MCF 10A (cell line): ENCODE measurements around the gene NEURL1. TPM values are rescaled to one million over a fixed set of nuclear protein-coding genes. Genes with fewer than 3 reads are reported as not detected.

Experiments used
- BruUV-seq: library from RNA; stranded (reverse); fragments of 400-500 nt; replicated peaks from 2 replicates; lab custom pipeline; 2021; lab: Mats Ljungman, UMichigan
- CTCF ChIA-PET: fragments of 300-600 bp; sonication (Branson Sonifier 250); formaldehyde crosslinking; extraction: SDS; loops from one replicate; lab custom pipeline; 2021; ENCODE audit warnings: antibody characterized with exemption, inconsistent platforms; lab: Yijun Ruan, JAX
- POLR2A ChIA-PET: fragments of 300-600, 350-650 bp; sonication (Branson Sonifier 250); formaldehyde crosslinking; extraction: SDS; loops from one replicate; lab custom pipeline; 2020; ENCODE audit warnings: antibody characterized with exemption, inconsistent platforms; lab: Yijun Ruan, JAX
- DNase-seq: peaks from one replicate; pipeline ENCODE4 v3.0.0-alpha.2; 2018; ENCODE audit not compliant: unreplicated experiment
- H3K27ac Mint-ChIP-seq: one replicate; pipeline ENCODE4 v1.8.0; 2022; ENCODE audit warnings: mild to moderate bottlenecking, low read depth, mixed read lengths; ENCODE audit not compliant: unreplicated experiment
- H3K27me3 Mint-ChIP-seq: one replicate; pipeline ENCODE4 v1.8.0; 2022; ENCODE audit warnings: mixed read lengths; ENCODE audit not compliant: insufficient read depth, unreplicated experiment
- H3K36me3 Mint-ChIP-seq: one replicate; pipeline ENCODE4 v1.8.0; 2022; ENCODE audit warnings: mild to moderate bottlenecking, moderate library complexity, mixed read lengths; ENCODE audit not compliant: insufficient read depth, unreplicated experiment
- H3K4me1 Mint-ChIP-seq: one replicate; pipeline ENCODE4 v1.8.0; 2022; ENCODE audit warnings: mixed read lengths; ENCODE audit not compliant: insufficient read depth, unreplicated experiment
- H3K4me3 Mint-ChIP-seq: one replicate; pipeline ENCODE4 v1.8.0; 2022; ENCODE audit warnings: mild to moderate bottlenecking, moderate library complexity, mixed read lengths; ENCODE audit not compliant: unreplicated experiment
- H3K9me3 Mint-ChIP-seq: one replicate; pipeline ENCODE4 v1.8.0; 2022; ENCODE audit warnings: mixed read lengths; ENCODE audit not compliant: unreplicated experiment
- CTCF ChIP-seq: fragments of 200-600 bp; IDR thresholded peaks from one replicate; pipeline ENCODE4 v1.8.0; 2022; ENCODE audit warnings: antibody characterized with exemption, mild to moderate bottlenecking; ENCODE audit not compliant: unreplicated experiment
- intact Hi-C: fragments of 100-400 bp; cut with micrococcal nuclease; formaldehyde crosslinking; loops from 2 replicates; pipeline ENCODE4 v1.14.1; 2022
- total RNA-seq: library from RNA; stranded (reverse); gene quantifications from 2 replicates; pipeline ENCODE4 v1.2.3, GENCODE V29; 2022

The NEURL1 gene
- total RNA-seq, 1 experiment from 2014 or later, result not detected

- ChIA-PET POLR2A (interaction anchor here (0.6 kb wide), 1 partner anchor 100 kb away, joined by 3 read pairs; no protein-coding TSS in a partner anchor), CTCF (interaction anchor here (0.6 to 1.8 kb wide), 8 partner anchors 10 to 100 kb away, joined by 3 to 8 read pairs (median 4); no protein-coding TSS in a partner anchor)
- H3K4me3 Mint-ChIP-seq, result no peak overlapping the region
- DNase-seq, result peak; percentile 51
- intact Hi-C loops, result loop anchor here (2.0 to 10.0 kb wide), 2 partner anchors 176 to 262 kb away; partner anchors contain the start of gene SH3PXD2A
- H3K36me3 Mint-ChIP-seq, result no peaks in the 10 kb centered on the region
- H3K4me1 Mint-ChIP-seq, result no peaks in the 10 kb centered on the region
- no peaks in the 10 kb centered on the region for H3K9me3 Mint-ChIP-seq
- BruUV-seq, result no TSS peak
- no peaks in the 10 kb centered on the region for H3K27me3 Mint-ChIP-seq
- H3K27ac Mint-ChIP-seq, result no peak overlapping the region
- peak; percentile 50 for TF ChIP-seq CTCF
These were observed 98.9 kb downstream of the NEURL1 start for GRCh38 chr10:103592186-103593021.

- no TSS peak for BruUV-seq
- Mint-ChIP-seq H3K27ac (no peak overlapping the region), H3K36me3 (no peaks in the 10 kb centered on the region), H3K4me1 (no peaks in the 10 kb centered on the region), H3K9me3 (no peaks in the 10 kb centered on the region), H3K4me3 (no peak overlapping the region), H3K27me3 (no peaks in the 10 kb centered on the region)
- ChIA-PET CTCF (interaction anchor here (0.6 to 1.8 kb wide), 8 partner anchors 10 to 100 kb away, joined by 3 to 8 read pairs (median 4); no protein-coding TSS in a partner anchor), POLR2A (interaction anchor here (0.6 kb wide), 1 partner anchor 101 kb away, joined by 3 read pairs; no protein-coding TSS in a partner anchor)
- DNase-seq, result no peak
- intact Hi-C loops, result loop anchor here (2.0 to 10.0 kb wide), 2 partner anchors 176 to 262 kb away; partner anchors contain the start of gene SH3PXD2A
- no peak for TF ChIP-seq CTCF
These were observed 99.6 kb downstream of the NEURL1 start for GRCh38 chr10:103593022-103593570.

GRCh38 chr10:103595933-103596726, 102.6 kb downstream of the NEURL1 start:
- Mint-ChIP-seq H3K4me1 (peaks cover 6% of the 10 kb centered on the region), H3K4me3 (no peak overlapping the region), H3K9me3 (no peaks in the 10 kb centered on the region), H3K27me3 (no peaks in the 10 kb centered on the region), H3K36me3 (peaks cover 5% of the 10 kb centered on the region), H3K27ac (no peak overlapping the region)
- intact Hi-C loops, result loop anchor here (10.0 kb wide), 1 partner anchor 259 kb away; the partner anchor contains the start of gene SH3PXD2A
- BruUV-seq, result no TSS peak
- no peak for DNase-seq
- ChIA-PET POLR2A (interaction anchor here (0.6 kb wide), 1 partner anchor 291 kb away, joined by 3 read pairs; no protein-coding TSS in a partner anchor), CTCF (interaction anchor here (0.6 to 5.2 kb wide), 7 partner anchors 19 to 594 kb away, joined by 3 to 57 read pairs (median 3); no protein-coding TSS in a partner anchor)
- TF ChIP-seq CTCF, result no peak
